Endodermal cell (in vitro differentiated cells): ENCODE measurements around the gene CLDN12. TPM values are rescaled to one million over a fixed set of nuclear protein-coding genes. Genes with fewer than 3 reads are reported as not detected.
A peak's percentile ranks its signal among the peaks of the same experiment; 100 is the strongest.

ENCODE experiments used
- DNase-seq: peaks from one replicate; pipeline ENCODE4 v3.0.0-alpha.2; 2017
- H3K27ac ChIP-seq: 2 replicates; pipeline ENCODE4 v1.5.1; 2013; ENCODE audit warnings: mild to moderate bottlenecking, low read depth, low read length, moderate library complexity
- H3K27me3 ChIP-seq: 2 replicates; pipeline ENCODE4 v1.6.1; 2013; ENCODE audit warnings: mild to moderate bottlenecking, low read length, moderate library complexity; ENCODE audit not compliant: insufficient read depth, control insufficient read depth, poor library complexity, severe bottlenecking
- H3K36me3 ChIP-seq: 2 replicates; pipeline ENCODE4 v1.7.0; 2013; ENCODE audit warnings: mild to moderate bottlenecking, low read length, moderate library complexity; ENCODE audit not compliant: control insufficient read depth, insufficient read depth
- H3K4me1 ChIP-seq: one replicate; pipeline ENCODE4 v1.7.0; 2013; ENCODE audit warnings: low read length; ENCODE audit not compliant: control insufficient read depth, insufficient read depth
- H3K4me3 ChIP-seq: 2 replicates; pipeline ENCODE4 v1.5.1; 2013; ENCODE audit warnings: mild to moderate bottlenecking, low read length, moderate library complexity
- H3K9ac ChIP-seq: 2 replicates; pipeline ENCODE4 v1.6.1; 2013; ENCODE audit warnings: mild to moderate bottlenecking, low read length, moderate library complexity; ENCODE audit not compliant: poor library complexity, severe bottlenecking; ENCODE audit errors: extremely low read depth
- H3K9me3 ChIP-seq: 2 replicates; pipeline ENCODE4 v1.6.1; 2013; ENCODE audit warnings: mild to moderate bottlenecking, low read length, moderate library complexity; ENCODE audit not compliant: control insufficient read depth
- H3K27ac Mint-ChIP-seq: 2 replicates; pipeline ENCODE4 v1.8.0; 2020; ENCODE audit warnings: mixed read lengths
- H3K27me3 Mint-ChIP-seq: 2 replicates; pipeline ENCODE4 v1.8.0; 2021; ENCODE audit warnings: mild to moderate bottlenecking, mixed read lengths; ENCODE audit not compliant: insufficient read depth
- H3K36me3 Mint-ChIP-seq: 2 replicates; pipeline ENCODE4 v1.8.0; 2020; ENCODE audit warnings: low read depth, mixed read lengths
- H3K4me1 Mint-ChIP-seq: 2 replicates; pipeline ENCODE4 v1.8.0; 2020; ENCODE audit warnings: mixed read lengths
- H3K4me3 Mint-ChIP-seq: 2 replicates; pipeline ENCODE4 v1.8.0; 2020; ENCODE audit warnings: mild to moderate bottlenecking, moderate library complexity, mixed read lengths
- H3K9me3 Mint-ChIP-seq: 2 replicates; pipeline ENCODE4 v1.8.0; 2020; ENCODE audit warnings: mild to moderate bottlenecking, mixed read lengths
- CTCF ChIP-seq: fragments of 200-600 bp; sonication (generic); conservative IDR thresholded peaks from 2 replicates; pipeline ENCODE4 v1.5.0; 2021; ENCODE audit warnings: antibody characterized with exemption, mild to moderate bottlenecking
- WGBS, 2 experiments: methylation state at CpG; one replicate each; pipeline versions ENCODE4 v1.1.5 to v1.1.7; 2013; ENCODE audit warnings: missing lambda C conversion rate in 2 of 2, mixed read lengths in 1 of 2; ENCODE audit not compliant: insufficient coverage in 1 of 2, insufficient read length in 1 of 2; 5-methylcytosine and 5-hydroxymethylcytosine counted together
- total RNA-seq, 2 donors: library from RNA; stranded (reverse); fragmentation: NEBNext Ultra II Directional in 1 of 2; extraction: Animal tissue kit (Norgen Biotek cat#: 25700) in 1 of 2; gene quantifications; 2 replicates in 1 of 2; 3 replicates in 1 of 2; pipeline ENCODE4 v1.2.1, GENCODE V29; 2021

Gene CLDN12
- total RNA-seq, 2 donors from 2014 or later: 50.3 to 51.6 TPM

GRCh38 chr7:90455163-90456030 is 52.1 kb downstream of the CLDN12 start:
- no peak overlapping the region for H3K27ac Mint-ChIP-seq
- DNase-seq: no peak
- 38 to 47% methylated on average over 4 to 6 of the region's 6 CpGs for WGBS, 2 experiments
- H3K9me3 ChIP-seq: no peaks in the 10 kb centered on the region
- H3K4me3 Mint-ChIP-seq: peak overlapping the region; percentile 5
- H3K9me3 Mint-ChIP-seq: peaks cover 6% of the 10 kb centered on the region
- H3K27me3 Mint-ChIP-seq: peaks cover 13% of the 10 kb centered on the region
- peaks cover 20% of the 10 kb centered on the region for H3K4me1 Mint-ChIP-seq
- no peaks in the 10 kb centered on the region for H3K4me1 ChIP-seq
- peak; percentile 87 for TF ChIP-seq CTCF
- no peaks in the 10 kb centered on the region for H3K36me3 Mint-ChIP-seq
- no peaks in the 10 kb centered on the region for H3K36me3 ChIP-seq
- no peak overlapping the region for H3K27ac ChIP-seq
- H3K4me3 ChIP-seq: no peak overlapping the region
- H3K27me3 ChIP-seq: peaks cover 9% of the 10 kb centered on the region
- H3K9ac ChIP-seq: no peak overlapping the region

GRCh38 chr7:90458104-90458503 is 54.8 kb downstream of the CLDN12 start:
- 65% methylated on average over 2 of the region's 2 CpGs; no CpG with 5 or more reads in 1 of the 2 experiments for WGBS, 2 experiments
- Histone ChIP-seq H3K9ac (no peak overlapping the region), H3K4me3 (no peak overlapping the region), H3K27me3 (peaks cover 9% of the 10 kb centered on the region), H3K4me1 (no peaks in the 10 kb centered on the region), H3K9me3 (peaks cover under 1% of the 10 kb centered on the region), H3K27ac (no peak overlapping the region), H3K36me3 (no peaks in the 10 kb centered on the region)
- Mint-ChIP-seq H3K36me3 (no peaks in the 10 kb centered on the region), H3K27ac (no peak overlapping the region), H3K9me3 (peaks cover 9% of the 10 kb centered on the region), H3K27me3 (peaks cover 13% of the 10 kb centered on the region), H3K4me1 (peaks cover 20% of the 10 kb centered on the region), H3K4me3 (no peak overlapping the region)
- DNase-seq: no peak
- no peak for TF ChIP-seq CTCF

- H3K4me1 ChIP-seq: no peaks in the 10 kb centered on the region
- H3K36me3 ChIP-seq: no peaks in the 10 kb centered on the region
- peak; percentile 62 for TF ChIP-seq CTCF
- Mint-ChIP-seq H3K36me3 (no peaks in the 10 kb centered on the region), H3K4me1 (peaks cover 20% of the 10 kb centered on the region), H3K4me3 (no peak overlapping the region), H3K27me3 (peaks cover 11% of the 10 kb centered on the region), H3K9me3 (peaks cover 27% of the 10 kb centered on the region), H3K27ac (no peak overlapping the region)
- peaks cover 6% of the 10 kb centered on the region for H3K27me3 ChIP-seq
- no peak overlapping the region for H3K27ac ChIP-seq
- 73 to 100% methylated on average over 2 to 4 of the region's 4 CpGs for WGBS, 2 experiments
- DNase-seq: no peak
- no peak overlapping the region for H3K4me3 ChIP-seq
- H3K9ac ChIP-seq: no peak overlapping the region
- H3K9me3 ChIP-seq: peaks cover 18% of the 10 kb centered on the region
Observed at GRCh38 chr7:90459888-90460287, 56.6 kb downstream of the CLDN12 start.
